ENCODE measurements around the gene MSRB3.
"Not testable (repeated sequence)": the region's sequence is repeated elsewhere in the genome, so short reads cannot be mapped to it uniquely, and the experiment has no call there.

The MSRB3 gene

GRCh38 chr12:65407388-65408149, 129.1 kb downstream of the MSRB3 start:
- no peak for DNase-seq

GRCh38 chr12:65408441-65408840, 130.0 kb downstream of the MSRB3 start:
- no peak for DNase-seq

DNA sequence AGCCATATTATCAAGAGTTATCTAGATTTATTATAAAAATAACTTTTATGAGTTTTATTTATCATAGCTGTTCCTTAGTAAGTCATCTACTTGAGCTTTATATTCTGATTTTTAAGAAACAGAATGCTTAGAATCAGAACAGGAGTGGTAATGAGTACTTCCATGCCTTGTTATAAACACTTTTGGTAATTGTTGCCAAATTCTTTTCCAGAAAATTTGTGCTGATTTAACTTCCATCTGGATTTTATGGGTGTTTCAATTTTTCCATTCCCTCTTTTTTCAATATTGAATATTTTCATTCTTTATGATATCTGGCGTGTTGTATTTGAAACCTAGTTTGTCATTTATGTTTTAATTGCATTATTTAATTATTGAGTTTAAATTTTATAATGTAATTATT, 131.2 kb downstream of the MSRB3 start:
- DNase-seq = no peak

DNA sequence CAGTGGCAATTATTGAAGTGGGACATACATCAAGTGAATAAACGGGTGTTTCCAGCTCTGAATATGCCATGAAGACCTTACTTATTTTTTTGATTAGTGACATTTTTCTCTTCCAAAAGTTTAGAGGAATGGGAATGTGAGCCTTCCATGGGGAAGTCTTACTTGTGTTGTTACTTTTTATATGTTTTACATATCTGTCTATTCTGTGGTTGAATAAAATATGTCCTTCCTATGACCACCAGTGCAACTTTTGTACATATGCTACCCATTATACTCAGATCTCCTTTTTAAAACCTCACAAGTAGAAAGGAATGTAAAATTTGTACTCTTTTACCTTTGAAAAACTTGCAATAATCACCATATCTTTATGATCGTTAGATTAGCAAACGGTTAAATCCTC, 132.7 kb downstream of the MSRB3 start:
- no peak for DNase-seq

- no peak for DNase-seq
These were observed 136.0 kb downstream of the MSRB3 start for GRCh38 chr12:65414526-65414925.

- no peak for DNase-seq
These were observed 137.3 kb downstream of the MSRB3 start for GRCh38 chr12:65415826-65416225.

DNA sequence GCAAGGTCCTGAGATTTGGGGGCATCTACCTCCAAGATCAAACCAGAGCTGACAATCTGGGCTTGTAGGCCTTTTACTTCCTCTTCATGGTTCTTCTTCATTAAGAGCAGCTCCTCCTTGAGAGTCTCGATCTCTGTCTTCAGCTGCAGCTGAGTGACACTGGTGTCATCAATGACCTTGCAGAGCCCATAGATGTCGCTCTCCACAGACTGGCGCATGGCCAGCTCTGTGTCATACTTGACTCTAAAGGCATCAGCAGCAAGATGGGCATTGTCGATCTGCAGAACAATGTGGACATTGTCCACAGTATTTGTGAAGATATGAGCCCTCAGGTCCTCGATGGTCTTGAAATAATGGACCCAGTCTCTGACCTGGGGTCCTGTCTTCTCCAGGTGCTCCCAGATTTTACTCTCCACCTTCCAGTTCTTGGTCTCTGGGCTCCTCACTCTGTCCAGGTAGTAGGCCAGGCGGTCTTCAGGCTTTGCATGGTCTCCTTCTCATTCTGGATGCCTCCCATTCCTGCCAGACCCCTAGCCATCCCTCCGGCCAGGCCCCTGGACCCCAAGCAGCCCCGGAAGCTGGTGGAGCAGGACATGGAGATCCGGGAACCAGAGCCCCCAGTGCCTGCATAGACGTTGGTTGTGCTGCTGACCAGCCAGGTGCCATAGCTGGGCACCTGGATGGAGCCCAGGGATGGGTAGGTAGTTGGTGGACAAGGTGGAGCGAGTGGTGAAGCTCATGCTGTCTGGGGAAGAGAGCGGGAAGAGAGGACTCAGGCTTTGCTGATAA, 141.0 kb downstream of the MSRB3 start:
- DNase-seq = no peak

DNA sequence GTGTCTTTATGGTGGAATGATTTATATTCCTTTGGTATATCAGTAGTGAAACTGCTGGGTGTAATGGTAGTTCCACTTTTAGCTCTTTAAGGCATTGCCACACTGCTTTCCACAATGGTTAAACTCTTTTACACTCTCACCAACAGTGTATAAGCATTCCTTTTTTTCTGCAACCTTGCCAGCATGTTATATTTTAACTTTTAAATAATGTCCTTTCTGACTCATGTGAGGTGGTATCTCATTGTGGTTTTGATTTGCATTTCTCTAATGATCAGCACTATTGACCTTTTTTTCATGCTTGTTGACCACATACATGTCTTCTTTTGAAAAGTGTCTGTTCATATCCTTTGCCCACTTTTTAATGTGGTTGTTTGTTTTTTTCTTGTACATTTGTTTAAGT, 142.5 kb downstream of the MSRB3 start:
- DNase-seq = no peak

DNA sequence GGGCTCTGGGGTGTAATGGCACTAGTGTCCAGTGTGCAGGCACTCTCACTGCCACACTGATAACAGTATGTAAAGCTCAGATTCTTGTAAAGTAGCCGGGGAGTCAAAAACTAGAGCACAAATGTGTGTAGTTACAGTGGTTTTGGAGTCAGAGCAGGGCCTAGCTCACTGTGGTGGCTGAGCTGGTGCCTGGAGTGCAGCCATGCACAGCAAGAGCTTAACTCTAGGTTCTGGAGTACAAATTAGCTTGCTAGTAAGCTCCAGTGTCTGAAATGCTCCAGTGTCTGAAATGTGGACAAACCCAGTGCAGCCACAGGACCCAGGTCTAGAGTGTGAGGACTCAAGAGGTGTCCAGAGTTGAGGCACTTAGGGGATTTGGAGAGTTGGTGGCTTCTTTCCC, 149.2 kb downstream of the MSRB3 start:
- no peak for DNase-seq

DNA sequence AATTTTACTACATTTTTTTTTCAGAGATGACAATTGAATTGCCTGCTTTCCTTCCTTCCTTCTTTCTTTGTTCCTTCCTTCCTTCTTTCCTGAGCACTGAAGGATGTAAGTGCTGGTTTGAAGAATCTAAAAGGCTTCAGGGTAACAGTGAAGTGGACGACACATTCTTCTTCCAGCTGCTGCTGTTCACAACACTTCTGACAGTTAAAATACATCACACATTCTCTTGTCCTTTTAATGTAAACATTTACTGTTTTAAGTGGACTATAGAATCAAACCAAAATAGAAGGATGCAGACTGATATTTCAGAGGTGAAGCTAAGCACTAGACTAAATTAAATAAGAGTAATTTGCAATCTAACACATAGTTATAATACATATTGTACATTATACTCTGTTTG, 151.5 kb downstream of the MSRB3 start:
- no peak for DNase-seq

- DNase-seq = no peak
These were observed 152.3 kb downstream of the MSRB3 start for GRCh38 chr12:65430571-65431306.

- DNase-seq = no peak
These were observed 153.6 kb downstream of the MSRB3 start for GRCh38 chr12:65432114-65432513.

DNA sequence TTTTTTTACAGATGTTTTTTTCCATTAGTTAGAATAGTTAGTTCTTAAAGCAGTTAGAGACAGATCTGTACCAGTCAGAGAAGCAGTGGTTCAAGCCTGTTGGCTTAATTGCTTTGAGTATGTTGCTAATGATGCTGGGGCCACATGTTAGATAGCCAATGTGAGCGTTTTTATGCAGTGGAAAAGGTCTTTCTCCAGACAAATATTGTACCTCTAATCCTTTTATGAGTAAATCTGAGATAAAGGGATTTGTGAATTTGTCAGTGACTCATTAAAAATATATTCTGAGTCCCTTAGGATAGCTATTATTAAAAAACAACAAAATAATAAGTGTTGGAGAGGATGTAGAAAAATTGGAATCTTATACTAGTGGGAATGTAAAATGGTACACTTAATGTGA, 154.2 kb downstream of the MSRB3 start:
- no peak for DNase-seq

- DNase-seq = no peak
These were observed 156.3 kb downstream of the MSRB3 start for GRCh38 chr12:65434737-65435136.

- DNase-seq = no peak
These were observed 164.6 kb downstream of the MSRB3 start for GRCh38 chr12:65443038-65443437.

DNA sequence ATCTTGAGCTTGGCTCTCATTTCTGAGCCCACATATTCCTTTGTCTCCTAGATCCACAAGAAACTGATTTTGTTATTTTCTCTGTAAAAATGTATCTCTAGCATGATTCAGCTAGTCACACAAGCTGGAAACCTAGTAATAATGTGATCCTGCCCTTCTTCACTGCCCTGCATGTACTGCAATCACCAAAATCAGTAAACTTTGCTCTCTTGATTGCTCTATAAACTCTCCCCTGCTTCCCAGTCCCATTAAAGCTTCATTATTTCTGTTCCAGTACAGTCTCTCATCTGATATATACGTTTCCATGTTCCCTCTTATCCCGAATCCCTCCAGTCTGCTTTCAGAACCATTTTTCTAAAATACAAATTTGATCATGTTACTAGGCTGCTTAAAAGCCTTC, 166.5 kb downstream of the MSRB3 start:
- DNase-seq = no peak

DNA sequence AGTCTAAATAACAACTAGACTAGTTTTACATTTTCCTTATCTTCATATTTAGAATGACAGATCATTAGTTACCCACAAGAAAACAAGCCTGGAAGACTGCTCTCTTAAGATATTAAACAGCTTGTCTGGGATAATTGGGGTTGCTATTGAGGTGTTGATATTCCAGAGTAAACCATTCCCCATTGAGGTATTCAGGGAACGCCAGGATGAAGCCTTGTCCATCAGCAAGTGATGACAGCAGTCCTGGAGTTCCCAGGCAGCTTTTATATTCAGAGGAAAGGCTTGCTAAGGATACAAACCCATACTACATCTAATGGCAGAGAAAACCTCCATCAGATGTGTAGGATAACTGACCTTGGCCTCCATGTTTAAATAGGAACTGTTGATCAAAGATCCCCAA, 168.4 kb downstream of the MSRB3 start:
- no peak for DNase-seq

GRCh38 chr12:65449400-65449799, 170.9 kb downstream of the MSRB3 start:
- DNase-seq = no peak

GRCh38 chr12:65450625-65451024, 172.1 kb downstream of the MSRB3 start:
- DNase-seq = no peak

DNA sequence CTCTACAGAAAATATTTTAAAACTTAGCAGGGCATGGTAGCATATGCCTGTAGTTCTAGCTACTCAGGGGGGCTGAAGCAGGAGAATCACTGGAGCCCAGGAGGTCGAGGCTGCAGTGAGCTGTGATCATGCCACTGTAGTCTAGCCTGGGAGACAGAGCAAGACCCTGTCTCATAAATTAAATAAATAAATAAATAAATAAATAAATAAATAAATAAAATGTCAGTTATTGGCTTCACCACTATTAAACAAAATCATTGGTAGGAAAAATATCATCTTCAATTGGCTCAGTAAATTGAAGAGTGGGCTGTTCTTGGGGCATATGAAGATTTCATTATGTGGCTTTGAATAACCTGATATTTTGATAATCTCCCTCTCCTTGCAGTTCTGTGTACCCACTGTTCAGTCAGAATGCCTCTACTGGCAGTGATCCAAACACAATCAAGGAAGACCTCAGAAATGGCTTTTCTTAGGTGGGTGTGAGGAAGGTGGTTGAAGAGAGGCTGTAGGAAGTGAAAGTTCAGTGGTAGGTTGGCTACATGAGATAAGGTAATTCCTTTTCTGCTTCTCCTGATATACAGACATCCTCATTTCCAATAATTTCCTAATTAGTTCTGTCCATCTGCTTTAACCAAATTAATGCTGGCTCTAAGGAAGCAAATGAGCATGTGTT, 175.8 kb downstream of the MSRB3 start:
- DNase-seq = no peak

GRCh38 chr12:65457341-65457740, 178.9 kb downstream of the MSRB3 start:
- DNase-seq = not testable (repeated sequence)

- DNase-seq = no peak
These were observed 180.2 kb downstream of the MSRB3 start for GRCh38 chr12:65458718-65459117.

DNA sequence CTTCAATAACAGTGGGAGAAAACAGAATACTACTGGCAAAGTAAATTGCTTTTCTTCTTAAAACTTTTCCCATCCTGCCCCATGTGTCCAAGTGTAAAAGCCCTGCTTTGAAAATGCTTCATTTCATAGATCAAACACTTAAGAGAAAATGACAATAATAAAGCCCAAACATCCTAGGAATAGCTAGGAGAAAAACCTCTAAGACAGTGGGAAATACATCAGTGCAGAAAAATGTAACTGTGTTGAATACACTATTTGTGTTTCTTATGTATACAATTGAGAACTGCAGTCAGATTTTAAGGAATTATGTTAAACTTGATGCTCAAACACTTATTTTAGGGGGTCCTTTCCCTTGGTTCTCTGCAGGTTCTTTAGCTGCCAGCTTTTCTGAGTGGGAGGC, 181.1 kb downstream of the MSRB3 start:
- no peak for DNase-seq
